D341Med (cell line): ENCODE data around the gene C1orf210.

Source experiments
- DNase-seq: peaks from one replicate; pipeline ENCODE4 v3.0.0; 2012; ENCODE audit warnings: low spot score

C1orf210 gene

DNA sequence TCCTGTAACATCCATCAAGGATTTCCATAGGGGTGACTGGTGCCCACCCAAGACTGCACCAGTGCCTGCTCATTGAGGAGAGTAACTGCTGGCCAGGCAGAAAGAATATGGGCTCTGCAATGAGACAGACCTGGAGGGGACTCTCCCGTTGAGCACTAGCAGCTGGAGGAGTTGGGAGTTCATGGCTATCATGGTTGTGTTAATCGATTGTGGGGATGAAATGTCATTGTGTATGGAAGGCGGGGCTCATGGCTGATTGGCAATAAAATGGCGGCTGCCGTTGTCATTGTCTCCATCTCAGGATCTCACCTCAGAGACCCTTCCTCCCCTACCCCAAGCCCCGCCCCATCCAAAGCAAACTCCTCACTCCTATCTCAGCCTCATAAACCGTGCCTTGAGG is 11.7 kb downstream of the C1orf210 start:
- no peak for DNase-seq

DNA sequence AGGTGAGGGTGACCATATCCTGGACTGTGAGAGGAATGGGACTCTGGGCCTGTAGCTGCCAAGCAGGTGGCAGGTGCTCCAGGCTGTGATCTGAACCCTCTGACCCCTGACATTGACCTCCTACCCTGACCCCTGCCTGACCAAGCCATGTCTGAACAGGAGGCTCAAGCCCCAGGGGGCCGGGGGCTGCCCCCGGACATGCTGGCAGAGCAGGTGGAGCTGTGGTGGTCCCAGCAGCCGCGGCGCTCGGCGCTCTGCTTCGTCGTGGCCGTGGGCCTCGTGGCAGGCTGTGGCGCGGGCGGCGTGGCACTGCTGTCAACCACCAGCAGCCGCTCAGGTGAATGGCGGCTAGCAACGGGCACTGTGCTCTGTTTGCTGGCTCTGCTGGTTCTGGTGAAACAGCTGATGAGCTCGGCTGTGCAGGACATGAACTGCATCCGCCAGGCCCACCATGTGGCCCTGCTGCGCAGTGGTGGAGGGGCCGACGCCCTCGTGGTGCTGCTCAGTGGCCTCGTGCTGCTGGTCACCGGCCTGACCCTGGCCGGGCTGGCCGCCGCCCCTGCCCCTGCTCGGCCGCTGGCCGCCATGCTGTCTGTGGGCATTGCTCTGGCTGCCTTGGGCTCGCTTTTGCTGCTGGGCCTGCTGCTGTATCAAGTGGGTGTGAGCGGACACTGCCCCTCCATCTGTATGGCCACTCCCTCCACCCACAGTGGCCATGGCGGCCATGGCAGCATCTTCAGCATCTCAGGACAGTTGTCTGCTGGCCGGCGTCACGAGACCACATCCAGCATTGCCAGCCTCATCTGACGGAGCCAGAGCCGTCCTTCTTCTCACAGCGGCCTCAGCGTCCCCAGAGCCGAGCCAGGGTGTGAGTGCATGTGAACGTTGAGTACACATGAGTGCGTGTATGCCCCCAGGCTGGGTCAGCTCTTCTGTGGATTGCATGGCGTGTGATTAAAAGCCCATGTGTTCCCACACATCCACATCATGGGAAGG is 12.5 kb downstream of the C1orf210 start:
- no peak for DNase-seq

DNA sequence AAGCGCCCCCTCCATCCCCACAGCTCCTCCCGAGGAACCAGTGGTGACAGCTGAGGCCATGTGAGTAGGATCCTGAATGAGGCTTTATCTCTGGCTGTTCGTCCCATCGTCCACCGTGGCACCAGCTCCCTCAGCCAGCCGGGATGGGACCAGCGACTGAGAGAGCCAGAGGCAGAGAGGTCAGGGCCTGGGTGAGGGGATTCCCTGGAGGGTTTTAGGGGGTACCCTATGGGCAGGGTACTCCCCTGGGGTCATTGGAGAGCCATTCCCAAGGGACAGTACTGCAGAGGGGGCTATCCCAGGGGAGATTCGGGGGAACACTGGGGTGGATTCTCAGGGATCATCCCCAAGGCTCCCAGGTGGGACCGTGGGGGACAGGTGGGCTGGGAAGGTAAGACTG is 13.2 kb downstream of the C1orf210 start:
- no peak for DNase-seq

DNA sequence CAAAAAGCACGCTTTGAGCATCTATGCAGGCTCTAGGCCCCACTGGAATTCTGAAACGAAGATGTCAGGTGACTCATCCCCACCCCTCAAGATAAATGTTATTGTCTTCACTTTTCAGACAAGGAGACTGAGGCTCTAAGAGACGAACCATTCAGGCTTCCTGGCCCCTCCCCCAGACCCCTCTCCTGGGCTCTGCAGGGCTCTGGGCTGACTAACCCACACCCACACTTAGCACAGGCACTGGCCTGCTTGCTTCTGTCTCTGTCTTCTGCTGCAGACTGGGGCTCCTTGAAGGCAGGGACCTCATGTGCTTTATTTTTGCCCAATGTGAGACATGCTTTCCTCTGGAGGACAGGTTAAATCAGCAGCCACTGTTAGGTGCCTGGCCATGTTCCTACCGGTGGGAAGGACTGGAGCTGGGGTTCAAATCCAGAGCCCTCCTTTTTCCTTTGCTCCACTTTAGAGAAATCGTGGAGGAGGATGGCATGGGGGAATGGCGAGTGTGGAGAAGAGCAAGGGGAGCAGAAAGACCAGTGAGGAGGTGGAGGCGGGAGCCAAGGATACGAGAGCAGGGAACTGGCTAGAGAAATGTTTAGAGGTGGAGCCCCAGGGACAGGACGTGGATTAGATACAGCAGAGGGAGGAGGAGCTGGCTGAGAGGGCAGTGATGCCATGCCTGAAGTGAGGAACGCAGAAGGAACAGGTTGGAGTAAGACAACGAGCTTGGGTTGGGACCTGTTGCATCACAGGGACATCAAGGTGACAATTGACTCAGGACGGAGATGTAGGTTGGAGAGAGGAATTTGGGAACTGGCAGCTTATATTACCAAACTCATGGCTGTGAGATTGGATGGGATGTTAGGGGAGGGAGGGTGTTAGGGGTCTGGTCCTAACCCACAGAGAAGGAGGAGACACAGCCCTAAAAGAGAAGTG is 13.9 kb downstream of the C1orf210 start:
- no peak for DNase-seq

GRCh38 chr1:43270421-43271095 is 14.8 kb downstream of the C1orf210 start:
- peak; percentile 25 for DNase-seq

DNA sequence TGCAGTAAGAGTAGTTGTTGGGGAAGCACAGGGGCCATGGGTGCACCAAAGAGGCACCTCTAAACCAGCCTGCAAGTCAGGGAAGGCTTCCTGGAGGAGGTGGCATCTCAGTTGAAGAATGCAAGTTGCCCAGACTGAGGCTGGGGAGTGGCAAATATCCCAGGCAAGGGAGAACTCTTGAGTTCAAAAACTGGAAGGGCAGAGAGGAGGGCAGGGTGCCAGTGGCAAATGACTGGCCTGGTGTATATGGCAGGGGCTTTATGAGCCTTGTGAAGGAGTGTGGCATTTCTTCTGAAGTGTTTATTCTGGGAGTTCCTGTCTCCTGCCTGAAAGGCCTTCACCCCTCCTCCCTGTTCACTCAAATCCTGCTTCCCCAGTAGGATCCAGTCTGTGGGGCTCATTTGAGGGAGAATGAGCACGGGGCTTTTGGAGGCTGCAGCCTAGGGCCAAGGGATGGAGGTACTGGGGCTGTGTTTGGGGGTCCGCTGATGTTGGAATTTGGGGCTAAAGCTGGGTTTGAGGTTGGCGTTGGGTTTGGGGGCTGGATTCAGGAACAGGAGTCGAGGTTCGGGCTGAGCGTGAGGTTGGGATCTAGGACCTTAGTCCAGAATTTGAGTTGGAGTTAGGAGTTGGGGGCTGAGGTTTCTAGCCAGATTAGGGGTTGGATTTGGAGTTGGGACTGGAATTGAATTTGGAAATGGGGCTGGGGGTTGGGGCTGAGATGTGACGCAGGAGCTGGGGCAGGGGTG is 15.6 kb downstream of the C1orf210 start, which contains the start of gene TMEM125:
Gene TMEM125 (plus strand): TSS at position 357 of the 749 bp plus-strand sequence. CDS start 2,740 bp downstream, outside the sequence.
- DNase-seq = no peak

- DNase-seq = no peak
These were observed 17.5 kb downstream of the C1orf210 start for GRCh38 chr1:43267818-43268425.

GRCh38 chr1:43267291-43267805 is 18.0 kb downstream of the C1orf210 start:
- DNase-seq = no peak

- DNase-seq = no peak
These were observed 18.5 kb downstream of the C1orf210 start for GRCh38 chr1:43266881-43267280.

DNA sequence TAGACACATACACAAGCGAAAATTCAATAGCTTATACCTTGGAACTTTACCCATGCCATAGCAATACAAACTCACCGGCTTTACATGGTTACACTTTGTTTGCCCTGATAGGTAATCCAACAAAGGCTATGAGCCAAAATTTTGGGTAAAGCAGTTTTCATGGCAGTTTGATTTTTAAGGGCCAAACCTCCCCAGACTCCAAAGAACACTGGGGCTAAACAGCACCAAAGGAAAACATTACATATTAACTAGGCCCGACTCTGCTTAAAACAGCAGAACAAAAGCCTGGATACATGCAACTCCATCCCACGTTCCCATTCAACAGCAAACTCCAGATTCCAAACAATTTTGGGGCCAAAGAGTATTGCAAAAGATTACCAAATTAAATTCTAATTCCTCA is 19.9 kb downstream of the C1orf210 start:
- DNase-seq = no peak

DNA sequence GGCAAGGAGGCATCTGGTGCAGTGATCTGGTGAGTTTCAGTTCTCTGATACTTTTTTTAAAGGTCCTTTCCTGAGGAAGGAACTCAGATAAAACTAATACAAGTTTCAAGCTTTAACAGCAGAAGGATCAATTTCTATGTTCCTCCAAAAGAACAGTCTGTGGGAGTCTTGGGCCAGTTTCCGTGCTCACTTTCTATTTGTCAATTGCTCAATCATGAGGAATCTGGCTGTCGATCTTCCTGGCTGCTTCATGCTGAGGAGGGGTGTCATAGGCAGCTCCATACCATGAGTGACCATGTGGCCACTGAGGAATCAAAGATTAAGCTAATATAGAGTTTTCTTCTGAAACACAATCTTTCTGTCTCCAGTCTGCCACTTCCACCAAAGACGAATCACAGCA is 27.0 kb downstream of the C1orf210 start:
- no peak for DNase-seq

DNA sequence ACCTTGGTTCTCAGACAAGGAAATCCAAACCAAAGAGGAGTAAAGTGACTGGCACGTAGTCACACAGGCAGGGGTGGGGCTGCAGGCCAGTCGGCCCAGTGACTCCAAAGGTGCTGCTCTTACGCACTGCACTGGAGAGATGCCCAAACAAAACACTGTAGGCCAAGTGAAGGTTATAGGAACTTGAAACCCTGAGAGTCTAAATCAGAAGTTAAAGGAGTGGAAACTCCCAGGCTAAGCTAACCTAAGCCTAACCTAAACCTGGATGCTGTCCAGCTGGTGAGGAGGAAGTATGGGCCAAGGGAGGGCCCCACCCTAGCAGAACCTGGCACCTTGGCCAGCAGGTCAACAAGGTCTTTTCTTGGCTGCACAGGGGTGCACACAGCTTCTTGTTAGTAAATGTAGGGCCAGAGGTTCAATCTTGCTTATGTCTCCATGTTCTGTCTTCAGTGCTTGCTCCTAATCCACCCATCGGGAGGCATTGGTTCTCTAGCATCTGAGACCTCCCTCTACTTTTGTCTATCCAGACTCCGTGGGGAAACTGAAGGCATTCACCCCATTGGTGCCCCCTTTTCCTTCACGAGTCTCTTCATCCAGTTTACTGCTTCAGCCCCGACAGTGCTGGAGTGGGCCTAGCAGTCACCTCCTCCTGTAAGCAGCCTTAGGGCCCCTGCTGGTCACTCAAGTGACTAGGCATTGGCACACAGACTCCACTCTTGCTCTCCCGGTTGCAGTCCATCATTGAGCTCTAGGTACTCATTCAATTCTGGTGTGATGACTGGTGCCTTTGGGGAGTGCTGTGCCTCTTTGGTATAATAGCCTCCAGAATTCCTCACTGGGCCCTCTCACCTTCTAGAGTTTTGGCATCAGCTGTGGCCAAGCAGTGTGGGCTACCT is 28.5 kb downstream of the C1orf210 start:
- no peak for DNase-seq

- DNase-seq = no peak
These were observed 29.8 kb downstream of the C1orf210 start for GRCh38 chr1:43255438-43256210.

- no peak for DNase-seq
These were observed 31.5 kb downstream of the C1orf210 start for GRCh38 chr1:43253876-43254275.

DNA sequence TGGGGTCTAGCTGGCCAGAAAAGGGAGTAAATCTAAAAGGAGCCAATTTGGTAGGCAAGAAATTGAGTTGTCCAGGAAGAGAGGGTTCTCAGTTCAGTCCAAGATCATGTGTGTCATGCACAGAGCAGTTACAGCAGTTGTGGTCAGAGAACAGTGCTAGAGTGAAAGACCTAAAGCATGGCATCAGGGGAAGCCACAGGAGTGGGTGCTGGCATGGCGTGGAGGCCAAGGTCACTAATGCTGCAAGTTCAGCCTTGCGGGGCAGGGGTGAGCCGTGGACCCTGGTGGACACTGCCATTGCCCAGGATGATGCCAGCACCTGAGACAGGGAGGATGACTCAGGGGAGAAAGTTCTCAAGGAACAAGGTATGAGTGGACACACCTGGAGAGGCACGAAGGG is 32.2 kb downstream of the C1orf210 start:
- DNase-seq = no peak

- no peak for DNase-seq
These were observed 33.2 kb downstream of the C1orf210 start for GRCh38 chr1:43252225-43252624.

DNA sequence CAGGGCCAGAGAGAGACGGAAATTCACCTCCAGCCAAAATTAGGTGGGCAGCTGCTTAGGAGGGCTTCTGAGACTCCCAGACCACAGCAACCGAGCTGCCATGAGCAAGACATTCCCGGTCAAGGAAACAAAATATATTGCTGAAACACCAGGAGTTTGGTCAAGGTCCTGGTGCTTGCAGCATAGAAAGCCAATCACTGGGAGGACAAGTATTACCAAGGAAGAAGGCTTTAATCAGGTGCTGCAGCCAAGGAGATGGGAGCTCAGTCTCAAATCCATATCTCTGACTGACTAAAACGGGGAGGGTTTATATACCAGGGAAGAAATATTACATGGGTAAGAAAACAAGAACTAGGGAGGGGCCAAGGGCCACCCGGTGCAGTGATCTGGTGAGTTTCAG is 34.4 kb downstream of the C1orf210 start:
- no peak for DNase-seq

DNA sequence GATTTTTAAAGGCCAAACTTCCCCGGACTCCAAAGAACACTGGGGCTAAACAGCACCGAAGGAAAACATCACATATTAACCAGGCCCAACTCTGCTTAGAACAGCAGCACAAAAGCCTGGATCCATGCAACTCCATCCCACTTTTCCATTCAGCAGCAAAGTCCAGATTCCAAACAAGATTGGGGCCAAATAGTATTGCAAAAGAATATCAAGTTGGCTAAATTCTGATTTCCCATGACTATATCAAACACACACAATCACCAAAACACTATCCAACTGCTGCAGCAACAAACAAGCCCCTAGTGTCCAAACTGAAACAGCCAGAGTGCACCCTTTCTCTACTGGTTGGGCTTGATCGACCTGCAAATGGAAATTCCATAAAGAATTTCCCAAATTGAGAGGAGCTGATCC is 35.0 kb downstream of the C1orf210 start:
- DNase-seq = no peak
